Measurements from ENCODE around the gene CLNK.

CLNK gene

DNA sequence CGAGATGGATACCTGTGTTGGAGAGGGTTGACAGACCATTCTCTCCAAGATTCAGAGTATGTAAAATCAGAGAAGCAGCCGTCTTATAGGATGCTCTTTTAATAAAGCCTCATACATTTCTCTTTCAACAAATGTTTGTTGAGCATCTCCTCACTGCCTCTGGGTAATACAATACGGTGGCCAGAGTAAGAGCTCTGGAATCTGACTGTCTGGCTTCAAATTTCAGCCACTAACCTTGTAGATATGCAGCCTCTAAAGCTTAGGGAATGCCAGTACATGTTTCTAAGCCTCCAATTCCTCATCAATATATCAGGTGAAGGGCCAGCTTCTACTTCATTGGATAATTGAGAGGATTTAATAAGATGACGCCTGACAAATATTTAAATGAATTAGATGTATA, 61.3 kb downstream of the CLNK start:
- Histone ChIP-seq H3K4me1 (ENCODE audit: control insufficient read depth, low read length) (no peaks in the 10 kb centered on the region), H3K9me2 (replicated peaks; ENCODE audit: control insufficient read depth, low read length) (no peaks in the 10 kb centered on the region), H3K27me3 (ENCODE audit: control insufficient read depth, low read length) (no peaks in the 10 kb centered on the region; the same call in 1 of the 2 replicates), H3K27ac (ENCODE audit: low read depth, low read length) (no peak overlapping the region), H3K4me3 (ENCODE audit: low read length) (no peak overlapping the region), H3K9me3 (ENCODE audit: control insufficient read depth, insufficient read depth, low read length) (no peaks in the 10 kb centered on the region), H3K36me3 (ENCODE audit: control insufficient read depth, low read length) (no peaks in the 10 kb centered on the region), H3K4me2 (ENCODE audit: low read length) (no peak overlapping the region), H3K79me2 (ENCODE audit: control insufficient read depth, low read length) (no peaks in the 10 kb centered on the region), H4K20me1 (ENCODE audit: control insufficient read depth, insufficient read depth, low read depth, low read length) (no peaks in the 10 kb centered on the region), H3F3A (ENCODE audit: control insufficient read depth, insufficient read depth) (no peaks in the 10 kb centered on the region)
- no peak for TF ChIP-seq EZH2phosphoT487 (IDR thresholded peaks at IDR 0.05; ENCODE audit: borderline replicate concordance, low read length)
- TF ChIP-seq, protein P1, sequence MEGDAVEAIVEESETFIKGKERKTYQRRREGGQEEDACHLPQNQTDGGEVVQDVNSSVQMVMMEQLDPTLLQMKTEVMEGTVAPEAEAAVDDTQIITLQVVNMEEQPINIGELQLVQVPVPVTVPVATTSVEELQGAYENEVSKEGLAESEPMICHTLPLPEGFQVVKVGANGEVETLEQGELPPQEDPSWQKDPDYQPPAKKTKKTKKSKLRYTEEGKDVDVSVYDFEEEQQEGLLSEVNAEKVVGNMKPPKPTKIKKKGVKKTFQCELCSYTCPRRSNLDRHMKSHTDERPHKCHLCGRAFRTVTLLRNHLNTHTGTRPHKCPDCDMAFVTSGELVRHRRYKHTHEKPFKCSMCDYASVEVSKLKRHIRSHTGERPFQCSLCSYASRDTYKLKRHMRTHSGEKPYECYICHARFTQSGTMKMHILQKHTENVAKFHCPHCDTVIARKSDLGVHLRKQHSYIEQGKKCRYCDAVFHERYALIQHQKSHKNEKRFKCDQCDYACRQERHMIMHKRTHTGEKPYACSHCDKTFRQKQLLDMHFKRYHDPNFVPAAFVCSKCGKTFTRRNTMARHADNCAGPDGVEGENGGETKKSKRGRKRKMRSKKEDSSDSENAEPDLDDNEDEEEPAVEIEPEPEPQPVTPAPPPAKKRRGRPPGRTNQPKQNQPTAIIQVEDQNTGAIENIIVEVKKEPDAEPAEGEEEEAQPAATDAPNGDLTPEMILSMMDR (IDR thresholded peaks at IDR 0.05; ENCODE audit: low read depth, low read length, poor library complexity, severe bottlenecking) = no peak

DNA sequence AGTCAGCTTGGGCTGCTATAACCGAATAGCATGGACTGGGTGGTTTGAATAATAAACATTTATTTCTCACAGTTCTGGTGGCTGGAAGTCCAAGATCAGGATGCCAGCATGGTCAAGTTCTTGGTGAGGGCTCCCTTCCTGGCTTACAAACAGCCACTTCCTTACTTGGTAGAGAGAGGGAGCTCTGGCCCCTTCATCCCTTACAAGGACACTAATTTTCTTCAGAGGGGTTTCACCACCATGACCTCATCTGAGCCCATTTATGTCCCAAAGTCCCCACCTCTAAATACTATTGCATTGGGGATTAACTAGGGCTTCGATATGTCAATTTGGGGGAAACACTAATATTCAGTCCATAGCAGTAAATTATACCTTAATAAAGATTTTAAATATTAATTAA, 61.8 kb downstream of the CLNK start:
- H4K20me1 ChIP-seq (ENCODE audit: control insufficient read depth, insufficient read depth, low read depth, low read length) = no peaks in the 10 kb centered on the region
- H3K9me2 ChIP-seq (replicated peaks; ENCODE audit: control insufficient read depth, low read length) = no peaks in the 10 kb centered on the region
- no peak overlapping the region for H3K4me2 ChIP-seq (ENCODE audit: low read length)
- H3F3A ChIP-seq (ENCODE audit: control insufficient read depth, insufficient read depth) = no peaks in the 10 kb centered on the region
- no peaks in the 10 kb centered on the region for H3K36me3 ChIP-seq (ENCODE audit: control insufficient read depth, low read length)
- H3K4me1 ChIP-seq (ENCODE audit: control insufficient read depth, low read length) = no peaks in the 10 kb centered on the region
- H3K9me3 ChIP-seq (ENCODE audit: control insufficient read depth, insufficient read depth, low read length) = no peaks in the 10 kb centered on the region
- no peak overlapping the region for H3K27ac ChIP-seq (ENCODE audit: low read depth, low read length)
- no peak overlapping the region for H3K4me3 ChIP-seq (ENCODE audit: low read length)
- H3K27me3 ChIP-seq (ENCODE audit: control insufficient read depth, low read length) = no peaks in the 10 kb centered on the region; the same call in 1 of the 2 replicates
- no peaks in the 10 kb centered on the region for H3K79me2 ChIP-seq (ENCODE audit: control insufficient read depth, low read length)
- TF ChIP-seq, protein P1 (IDR thresholded peaks at IDR 0.05; ENCODE audit: low read depth, low read length, poor library complexity, severe bottlenecking) = peak; percentile 36
- no peak for TF ChIP-seq EZH2phosphoT487 (IDR thresholded peaks at IDR 0.05; ENCODE audit: borderline replicate concordance, low read length)

DNA sequence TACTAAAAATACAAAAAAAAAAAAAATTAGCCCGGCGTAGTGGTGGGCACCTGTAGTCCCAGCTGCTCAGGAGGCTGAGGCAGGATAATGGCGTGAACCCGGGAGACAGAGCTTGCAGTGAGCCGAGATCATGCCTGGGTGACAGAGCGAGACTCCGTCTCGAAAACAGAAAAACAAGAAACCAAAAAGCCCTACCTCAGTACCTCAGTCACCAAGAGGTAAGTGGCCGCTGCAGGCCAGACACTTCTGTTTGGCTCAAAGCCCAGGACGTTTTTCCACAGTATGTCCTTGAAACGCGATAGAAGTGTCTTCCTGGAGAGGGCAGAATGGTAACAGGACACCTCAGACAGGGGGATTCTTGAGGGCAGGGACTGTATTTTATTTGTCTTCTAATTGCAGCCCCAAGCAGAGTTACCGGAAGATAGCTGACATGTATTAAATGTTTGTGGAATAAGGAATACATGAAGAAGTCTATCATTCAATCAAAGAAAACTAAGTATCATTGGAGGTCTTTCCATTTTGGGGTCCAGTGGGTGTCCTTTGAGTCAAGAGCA, 63.6 kb downstream of the CLNK start:
- Histone ChIP-seq H3K79me2 (ENCODE audit: control insufficient read depth, low read length) (no peaks in the 10 kb centered on the region), H3K9me2 (replicated peaks; ENCODE audit: control insufficient read depth, low read length) (no peaks in the 10 kb centered on the region), H4K20me1 (ENCODE audit: control insufficient read depth, insufficient read depth, low read depth, low read length) (no peaks in the 10 kb centered on the region), H3K4me2 (ENCODE audit: low read length) (no peak overlapping the region), H3K4me1 (ENCODE audit: control insufficient read depth, low read length) (no peaks in the 10 kb centered on the region), H3K27ac (ENCODE audit: low read depth, low read length) (no peak overlapping the region), H3K36me3 (ENCODE audit: control insufficient read depth, low read length) (no peaks in the 10 kb centered on the region), H3F3A (ENCODE audit: control insufficient read depth, insufficient read depth) (no peaks in the 10 kb centered on the region), H3K9me3 (ENCODE audit: control insufficient read depth, insufficient read depth, low read length) (no peaks in the 10 kb centered on the region), H3K4me3 (ENCODE audit: low read length) (no peak overlapping the region), H3K27me3 (ENCODE audit: control insufficient read depth, low read length) (no peaks in the 10 kb centered on the region)
- no peak for TF ChIP-seq EZH2phosphoT487 (IDR thresholded peaks at IDR 0.05; ENCODE audit: borderline replicate concordance, low read length)
- TF ChIP-seq, protein P1 (IDR thresholded peaks at IDR 0.05; ENCODE audit: low read depth, low read length, poor library complexity, severe bottlenecking) = no peak

Data from DOHH2 (cell line).